GDM1 (cell line): ENCODE data around the gene KLF4.
"Not testable (repeated sequence)": the region's sequence is repeated elsewhere in the genome, so short reads cannot be mapped to it uniquely, and the experiment has no call there.

Experiments
- DNase-seq: peaks from one replicate; lab custom pipeline; 2025; lab: John Stamatoyannopoulos, UW

KLF4 gene

DNA sequence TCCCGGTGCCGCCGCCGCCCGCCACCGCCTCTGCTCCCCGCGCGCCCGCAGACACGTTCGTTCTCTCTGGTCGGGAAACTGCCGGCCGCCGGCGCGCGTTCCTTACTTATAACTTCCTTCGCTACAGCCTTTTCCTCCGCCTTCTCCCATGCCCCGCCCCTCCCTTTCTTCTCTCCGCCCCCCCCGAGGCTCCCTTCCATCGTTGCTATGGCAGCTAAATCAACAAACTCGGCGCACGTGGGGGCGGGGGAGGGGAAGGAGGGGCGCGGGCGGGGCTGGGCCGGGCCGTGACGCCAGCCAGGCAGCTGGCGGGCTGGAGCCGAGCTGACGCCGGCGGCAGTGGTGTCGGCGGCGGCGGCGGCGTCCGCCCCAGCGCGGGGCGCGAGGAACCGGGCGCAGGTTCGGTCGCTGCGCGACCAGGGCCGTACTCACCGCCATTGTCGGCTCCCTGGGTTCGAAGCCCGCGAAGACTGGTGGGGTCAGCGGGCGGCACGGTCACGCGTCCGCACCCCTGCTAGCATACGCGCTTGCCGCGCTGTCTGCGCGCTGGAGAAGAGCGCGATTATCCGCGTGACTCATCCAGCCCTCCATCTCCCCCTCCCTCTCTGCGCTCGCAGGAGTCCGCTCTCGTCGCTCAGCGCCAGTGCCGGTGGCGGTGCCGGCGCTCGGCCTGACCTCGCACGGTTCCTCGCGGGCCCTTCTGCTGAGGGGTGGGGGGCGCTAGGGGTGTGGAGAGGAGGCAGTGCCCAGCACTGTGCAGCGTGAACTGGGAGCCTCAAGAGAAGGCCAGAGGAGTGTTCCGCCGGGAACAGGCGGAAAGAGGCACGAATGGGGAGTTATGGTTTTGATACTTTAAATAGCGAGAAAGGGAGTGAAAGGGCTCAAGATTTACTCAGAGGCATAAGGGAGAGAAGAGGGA is at the start of gene KLF4:
Gene KLF4, minus strand, starts transcription at position 83 of the 919 bp plus-strand sequence. CDS start 597 bp downstream, outside the sequence.
- peak; percentile 52 for DNase-seq

DNA sequence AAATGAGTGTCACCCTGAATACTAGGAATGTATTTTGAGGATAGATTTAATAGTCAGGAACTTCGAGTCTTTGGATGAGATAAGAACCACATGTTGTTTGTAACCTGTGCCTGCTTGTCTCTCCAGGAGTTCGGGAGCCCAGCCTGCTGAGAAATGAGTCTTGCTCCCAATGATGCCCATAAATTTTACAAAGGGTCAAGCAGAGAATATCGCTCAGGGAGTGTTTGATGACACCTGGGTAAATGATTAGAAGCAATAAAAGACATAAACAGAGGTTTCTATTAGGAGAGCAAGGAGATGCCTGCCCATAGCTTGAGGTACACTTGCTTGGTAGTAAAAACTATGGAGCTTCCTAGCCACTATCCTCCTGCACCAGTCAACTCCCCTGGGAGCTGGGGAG is 46.9 kb upstream of the KLF4 start:
- no peak for DNase-seq

DNA sequence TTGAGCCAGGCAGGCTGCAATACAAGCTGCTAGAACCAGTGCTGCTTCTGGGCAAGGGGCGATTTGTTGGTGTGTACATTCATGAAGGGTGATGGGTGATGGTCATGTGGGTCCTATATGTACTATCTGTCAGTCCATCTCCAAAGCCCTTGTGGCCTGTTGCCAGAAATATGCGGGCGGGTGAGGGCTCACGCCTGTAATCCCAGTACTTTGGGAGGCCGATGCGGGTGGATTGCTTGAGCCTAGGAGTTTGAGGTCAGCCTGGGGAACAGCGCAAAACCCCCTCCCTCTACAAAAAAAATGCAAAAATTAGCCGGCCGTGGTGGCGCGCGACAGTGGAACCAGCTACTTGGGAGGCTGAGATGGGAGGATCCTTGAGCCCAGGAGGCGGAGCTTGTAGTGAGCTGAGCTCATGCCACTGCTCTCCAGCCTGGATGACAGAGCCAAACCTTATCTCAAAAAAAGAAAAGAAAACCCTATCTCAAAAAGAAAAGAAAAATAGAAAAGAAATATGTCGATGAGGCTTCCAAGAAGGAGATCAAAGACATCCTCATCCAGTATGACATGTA is 45.0 kb upstream of the KLF4 start:
- no peak for DNase-seq

DNA sequence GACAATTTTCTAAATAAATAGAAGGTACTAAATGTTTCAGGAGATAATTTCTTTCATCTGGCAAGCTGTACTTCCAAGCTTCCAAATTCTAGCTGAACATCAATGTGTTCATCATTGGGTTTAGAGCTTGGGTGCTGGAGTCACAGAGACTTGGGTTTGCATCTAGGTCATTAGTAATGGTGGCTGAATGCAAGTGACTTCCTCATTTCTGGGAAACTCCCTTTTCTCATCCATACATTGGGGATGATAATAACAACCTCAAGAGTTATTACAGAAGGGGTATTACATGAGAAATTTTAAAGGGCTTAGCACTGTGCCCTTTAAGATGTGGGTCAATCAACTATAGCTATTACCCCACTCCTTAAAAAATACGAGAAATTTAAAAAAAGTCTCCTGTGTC is 41.1 kb upstream of the KLF4 start:
- DNase-seq = no peak

DNA sequence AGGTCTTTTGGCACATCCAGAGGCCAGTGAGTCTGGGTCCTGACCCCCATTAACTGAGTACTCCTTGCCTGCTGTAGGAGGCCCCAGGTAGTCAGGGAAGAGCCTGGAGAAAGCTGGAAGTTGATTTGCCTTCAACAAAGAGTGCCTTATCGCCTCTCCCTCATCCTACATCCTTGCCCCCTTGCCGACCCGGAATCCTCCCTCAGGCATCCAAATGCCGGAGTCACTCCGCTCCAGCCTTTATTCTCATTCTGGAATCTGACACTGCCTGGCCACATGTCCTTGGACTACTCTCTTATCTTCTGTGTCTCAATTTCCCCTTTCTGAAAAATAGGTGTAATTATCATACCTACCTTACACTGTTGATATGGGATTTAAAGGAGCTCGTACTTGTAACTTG is 39.1 kb upstream of the KLF4 start:
- no peak for DNase-seq

DNA sequence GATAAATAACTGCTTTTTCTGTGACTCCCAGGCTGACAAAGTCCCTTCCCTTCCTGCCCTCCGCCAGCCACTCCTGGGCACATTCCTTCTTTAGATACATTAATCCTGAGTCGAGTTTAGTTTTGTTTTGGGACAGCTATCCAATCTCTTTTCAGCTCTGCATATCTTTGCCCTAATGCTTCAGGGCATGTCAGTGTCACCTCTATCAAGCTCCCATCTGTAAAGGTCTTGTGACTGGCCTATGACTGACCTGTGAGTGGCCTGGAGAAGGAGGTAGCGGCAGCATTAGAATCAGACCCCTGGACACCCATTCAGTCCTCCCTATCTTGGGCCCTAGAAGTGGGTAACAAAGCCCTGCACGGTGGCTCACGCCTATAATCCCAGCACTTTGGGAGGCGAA is 34.0 kb upstream of the KLF4 start:
- no peak for DNase-seq

DNA sequence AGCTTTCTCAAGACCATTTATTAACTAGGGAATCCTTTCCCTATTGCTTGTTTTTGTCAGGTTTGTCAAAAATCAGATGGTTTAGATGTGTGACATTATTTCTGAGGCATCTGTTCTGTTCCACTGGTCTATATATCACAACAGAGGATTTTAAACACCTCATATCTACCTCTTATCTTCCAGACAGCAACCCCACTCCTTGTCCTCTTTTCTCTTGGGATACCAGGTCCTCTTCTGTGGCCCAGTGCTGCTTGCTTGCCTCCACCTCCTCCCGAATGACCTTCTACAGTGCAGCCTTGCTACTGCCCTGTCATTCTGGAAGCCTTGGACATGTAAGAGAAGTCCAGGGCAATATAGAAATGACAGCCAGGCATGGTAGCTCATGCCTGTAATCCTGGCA is 30.6 kb upstream of the KLF4 start:
- DNase-seq = no peak

DNA sequence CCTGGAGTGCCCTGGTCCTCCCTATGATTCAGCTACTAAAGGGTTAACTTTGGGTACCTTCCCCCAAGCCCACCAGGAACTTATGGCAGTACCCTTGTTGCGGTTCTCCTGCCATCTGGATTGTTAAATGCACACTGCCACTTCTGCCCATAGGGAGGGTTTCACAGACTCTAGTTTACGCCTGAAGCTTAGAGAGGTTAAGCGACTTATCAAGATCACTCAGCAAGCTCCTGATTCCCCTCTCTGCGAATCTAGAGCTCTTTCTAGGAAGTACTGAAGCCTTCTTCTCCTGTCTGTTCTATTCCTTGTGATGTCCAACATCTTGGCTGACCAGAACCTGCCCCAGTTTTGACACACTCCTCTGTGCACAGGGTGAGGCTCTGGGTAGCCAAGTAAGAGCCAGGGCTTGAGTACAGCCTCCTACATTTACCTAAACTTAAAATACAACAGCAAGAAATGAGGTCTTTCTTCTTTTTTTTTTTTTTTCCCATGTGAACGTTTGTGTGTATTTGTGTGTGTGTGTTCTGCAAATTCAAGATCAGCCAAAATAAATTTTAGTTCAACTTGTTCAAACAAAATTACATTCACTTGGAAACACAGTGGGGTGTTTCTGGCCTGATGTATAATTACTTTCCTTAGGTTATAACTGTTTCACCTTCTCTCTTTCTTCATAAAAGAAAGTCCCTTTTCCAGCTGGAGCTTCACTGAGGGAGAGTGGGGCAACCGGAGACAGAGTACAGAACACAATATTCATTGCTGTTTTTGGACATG is 28.7 kb upstream of the KLF4 start:
- no peak for DNase-seq

DNA sequence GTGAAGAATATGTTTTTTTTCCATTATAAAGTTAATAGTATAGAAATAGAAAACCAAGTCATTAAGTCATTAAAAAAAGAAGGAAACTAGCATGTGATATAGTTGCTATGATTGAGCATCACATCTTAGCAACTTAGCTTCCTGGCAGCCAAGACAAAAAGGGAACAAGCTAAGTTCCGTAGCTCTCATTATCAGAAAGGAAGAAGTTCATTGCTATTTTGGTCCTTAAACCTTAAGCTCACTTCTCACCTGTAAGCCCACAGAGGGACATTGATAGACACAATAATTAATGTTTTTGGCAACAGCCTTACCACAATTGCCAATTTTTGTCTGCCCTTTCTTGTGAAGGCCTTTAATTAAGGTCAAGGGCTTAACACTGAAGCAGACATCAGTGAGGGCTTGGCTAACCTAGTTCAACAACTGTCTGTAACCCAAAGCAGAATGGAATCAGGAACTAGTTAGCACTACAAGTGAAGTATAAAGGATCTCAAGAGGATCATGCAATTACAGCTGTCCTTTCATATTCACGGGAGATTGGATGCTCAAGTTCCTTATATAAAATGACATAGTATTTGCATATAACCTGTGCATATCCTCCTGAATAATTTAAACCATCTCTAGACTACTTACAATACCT is 24.0 kb upstream of the KLF4 start:
- DNase-seq = no peak

DNA sequence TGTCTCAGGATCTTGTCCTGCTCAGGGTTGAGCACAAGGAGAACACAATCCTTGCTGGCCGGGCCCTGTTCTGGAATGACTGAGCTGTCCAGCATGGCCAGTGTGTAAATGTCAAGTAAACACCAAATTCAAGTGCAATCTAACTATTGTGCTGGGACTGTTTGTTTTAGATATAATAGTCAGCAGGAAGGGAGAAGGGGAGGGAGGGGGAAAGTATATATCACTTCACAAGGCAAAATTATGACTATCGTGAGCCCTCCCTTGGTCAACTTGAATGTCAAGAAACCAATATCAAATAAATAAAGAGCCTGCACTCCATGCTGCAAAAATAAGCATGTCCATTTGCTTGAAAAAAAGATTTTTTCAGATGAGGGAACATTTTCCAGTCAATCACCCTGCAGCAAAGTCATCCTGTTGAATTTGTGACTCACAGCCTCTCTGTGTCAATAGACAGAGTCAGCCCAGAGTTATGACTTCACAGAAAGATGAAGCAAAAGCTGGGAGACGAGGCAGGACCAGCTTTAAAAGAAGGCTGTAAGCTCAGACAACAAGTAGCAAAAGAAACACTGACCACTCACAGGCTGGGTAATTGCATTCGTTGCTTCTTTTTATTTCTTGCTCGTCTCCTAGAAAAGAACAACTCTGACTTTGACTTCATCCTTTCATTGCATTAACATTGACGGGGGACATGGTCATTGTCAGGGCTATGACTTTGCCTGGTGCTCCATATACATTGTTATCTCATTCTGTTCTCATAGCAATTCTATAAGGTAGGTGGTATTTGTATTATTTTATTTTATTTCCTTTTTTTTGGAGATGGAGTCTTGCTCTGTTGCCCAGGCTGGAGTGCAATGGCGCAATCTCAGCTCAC is 15.3 kb upstream of the KLF4 start:
- DNase-seq = no peak

DNA sequence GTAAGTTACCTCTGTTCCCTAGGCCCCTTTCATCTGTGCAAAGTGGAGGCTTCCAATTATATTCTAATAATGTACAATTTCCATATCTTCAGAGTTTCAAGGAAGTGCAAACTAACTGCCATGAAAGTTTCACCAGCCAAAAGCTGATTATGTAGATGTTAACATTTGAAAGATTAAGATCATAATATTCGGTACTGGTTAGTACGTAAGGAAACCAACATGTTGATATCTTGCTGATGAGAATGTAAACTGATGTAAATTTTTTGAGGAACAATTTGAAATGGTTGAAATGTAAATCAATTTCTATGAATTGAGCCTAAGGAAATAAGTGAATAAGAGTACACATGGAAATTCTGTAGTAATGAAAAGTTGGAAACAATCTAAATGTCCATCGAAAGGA is 12.9 kb upstream of the KLF4 start:
- DNase-seq = no peak

DNA sequence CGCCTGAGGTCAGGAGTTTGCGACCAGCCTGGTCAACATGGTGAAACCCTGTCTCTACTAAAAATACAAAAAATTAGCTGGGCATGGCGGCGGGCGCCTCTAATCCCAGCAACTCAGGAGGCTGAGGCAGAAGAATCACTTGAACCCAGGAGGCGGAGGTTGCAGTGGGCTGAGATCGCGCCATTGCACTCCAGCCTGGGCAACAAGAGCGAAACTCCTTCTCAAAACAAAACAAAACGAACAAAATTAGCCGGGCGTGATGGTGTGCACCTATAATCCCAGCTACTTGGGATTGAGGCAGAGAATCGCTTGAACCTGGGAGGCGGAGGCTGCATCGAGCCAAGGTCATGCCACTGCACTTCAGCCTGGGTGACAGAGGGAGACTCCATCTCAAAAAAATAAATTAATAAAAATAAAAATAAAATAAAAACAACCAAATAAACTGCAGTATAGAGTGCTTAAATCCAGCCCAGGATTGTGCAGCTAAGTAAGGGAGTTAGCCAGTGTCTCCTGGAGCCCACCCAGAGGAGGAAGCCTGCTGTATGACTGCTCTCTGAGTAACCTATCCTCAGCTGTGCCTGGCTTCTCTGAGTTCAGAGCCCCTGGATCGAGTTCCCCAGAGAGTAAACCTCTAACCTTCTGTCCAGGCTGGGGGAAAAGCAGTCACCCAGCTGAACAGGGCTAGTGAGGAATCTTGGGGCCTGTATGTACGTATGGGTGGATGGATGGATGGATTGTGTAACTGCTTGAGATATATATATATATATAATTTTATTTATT is 11.0 kb upstream of the KLF4 start:
- DNase-seq = not testable (repeated sequence)

DNA sequence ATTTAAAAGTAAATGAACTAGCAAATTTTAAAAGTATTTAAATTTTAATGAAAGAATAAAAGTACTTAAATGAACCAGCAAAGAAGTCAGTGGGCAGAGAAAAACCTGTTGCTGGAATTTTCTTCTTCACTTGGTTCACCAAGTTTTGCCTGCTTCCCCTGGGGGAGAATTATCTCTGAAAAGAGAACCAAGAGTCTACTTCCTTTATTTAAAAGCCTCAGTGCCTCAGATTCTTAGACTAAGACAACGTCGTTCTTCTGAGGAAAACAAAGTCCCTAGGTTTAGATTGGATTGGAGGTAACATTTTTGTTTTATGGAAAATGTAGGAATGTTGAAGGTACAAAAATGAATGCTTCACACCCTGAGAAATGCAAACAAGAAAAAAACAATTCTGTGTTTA is 7.4 kb upstream of the KLF4 start:
- no peak for DNase-seq

DNA sequence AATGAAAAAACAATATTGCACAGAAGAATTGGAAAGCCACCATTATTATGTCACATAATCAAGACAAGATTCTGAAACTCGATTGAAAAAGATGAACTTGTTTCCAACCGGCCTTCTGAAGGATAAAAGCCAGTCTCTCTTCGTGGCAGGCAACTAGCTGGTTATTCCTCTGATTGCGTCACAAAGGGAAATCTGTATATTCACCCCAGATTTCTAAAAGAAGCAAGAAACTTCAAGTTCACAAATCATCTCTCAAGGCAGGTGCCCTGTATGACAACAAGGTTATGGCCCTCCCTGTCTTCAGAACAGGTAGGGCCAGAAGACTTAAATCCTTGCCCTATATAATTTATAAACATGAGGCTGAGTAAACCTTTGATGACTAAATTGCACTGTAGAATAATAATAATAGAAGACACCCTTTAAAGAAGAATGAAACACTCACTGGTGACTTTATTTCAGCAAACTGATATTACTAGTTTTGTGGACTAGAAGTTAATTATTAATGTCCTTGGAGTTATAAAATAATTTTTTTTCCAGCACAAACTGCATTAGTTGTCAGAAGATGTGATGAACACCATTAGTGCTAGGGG is 2.9 kb upstream of the KLF4 start:
- DNase-seq = no peak

DNA sequence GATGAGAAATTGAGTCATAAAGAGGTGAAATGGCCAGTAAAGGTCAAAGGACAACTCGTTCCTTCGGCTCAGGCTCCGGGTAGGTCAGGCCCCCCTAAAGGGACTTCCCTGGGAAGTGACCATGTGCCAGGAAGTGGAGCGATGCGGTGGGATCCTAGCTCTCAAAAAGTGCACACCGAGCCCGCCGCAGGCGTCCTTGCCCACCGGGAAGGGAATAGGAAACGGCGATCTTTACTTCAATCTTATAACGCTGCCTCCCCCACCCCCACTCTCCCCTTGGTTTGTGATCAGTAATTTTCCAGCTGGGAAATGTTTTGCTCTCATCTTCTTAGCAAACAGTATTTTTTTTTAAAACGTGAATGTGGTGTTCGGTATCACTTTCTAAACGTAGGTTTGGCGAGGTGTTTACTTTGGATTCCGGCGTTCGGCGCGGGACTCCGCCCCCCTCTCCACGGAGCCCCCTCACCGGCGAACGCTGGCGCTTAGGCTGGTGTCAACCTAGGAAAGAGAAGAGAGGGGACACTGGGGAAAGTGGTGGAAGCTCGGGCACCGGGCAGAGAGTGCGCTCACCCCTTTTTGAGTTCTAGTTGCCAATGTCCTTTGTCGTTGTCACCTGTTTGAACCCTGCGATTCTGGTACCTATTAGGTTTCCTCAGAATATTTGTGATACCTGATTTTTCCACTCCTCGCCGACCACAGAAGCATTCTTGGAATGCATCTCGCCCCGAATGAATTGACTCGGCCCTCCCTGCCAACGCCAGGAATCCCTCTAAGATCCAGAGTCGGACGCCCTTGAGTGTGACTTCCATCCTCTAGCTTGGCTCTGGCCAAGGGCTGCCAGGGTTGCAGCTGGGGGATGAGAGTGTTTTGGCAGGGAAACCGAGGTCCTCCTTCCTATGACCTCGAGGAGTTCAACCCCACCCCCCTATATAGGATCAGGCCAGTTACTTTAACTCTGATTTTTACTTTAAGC is 1.8 kb upstream of the KLF4 start:
- no peak for DNase-seq

DNA sequence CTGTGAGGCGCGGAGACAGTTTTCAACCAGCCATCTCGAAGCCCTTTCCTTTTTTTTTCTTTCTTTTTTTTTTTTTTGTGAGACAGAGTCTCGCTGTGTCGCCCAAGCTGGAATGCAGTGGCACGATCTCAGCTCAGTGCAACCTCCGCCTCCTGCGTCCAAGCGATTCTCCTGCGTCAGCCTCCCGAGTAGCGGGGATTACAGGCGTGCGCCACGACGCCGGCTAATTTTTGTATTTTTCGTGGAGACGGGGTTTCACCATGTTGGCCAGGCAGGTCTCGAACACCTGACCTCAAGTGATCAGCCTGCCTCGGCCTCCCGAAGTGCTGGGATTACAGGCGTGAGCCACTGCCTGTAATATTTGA is 1.0 kb upstream of the KLF4 start:
- not testable (repeated sequence) for DNase-seq

DNA sequence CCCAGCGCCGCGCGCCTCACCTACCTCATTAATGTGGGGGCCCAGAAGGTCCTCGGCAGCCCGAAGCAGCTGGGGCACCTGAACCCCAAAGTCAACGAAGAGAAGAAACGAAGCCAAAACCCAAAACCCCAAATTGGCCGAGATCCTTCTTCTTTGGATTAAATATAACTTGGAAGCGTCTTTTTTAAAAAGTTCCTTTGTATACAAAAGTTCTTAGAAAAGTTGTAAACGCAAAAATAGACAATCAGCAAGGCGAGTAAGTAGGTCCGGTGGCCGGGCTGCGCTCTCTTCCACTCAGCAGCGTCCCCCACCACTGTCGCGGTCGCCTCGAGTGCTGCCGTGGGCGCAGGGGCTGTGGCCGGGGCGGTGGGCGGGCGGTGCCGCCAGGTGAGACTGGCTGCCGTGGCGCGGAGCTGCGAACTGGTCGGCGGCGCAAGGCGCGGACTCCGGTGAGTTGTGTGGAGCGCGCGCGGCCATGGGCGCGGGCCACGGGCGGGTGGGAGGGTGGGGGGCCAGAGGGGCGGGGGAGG is 360 bp downstream of the KLF4 start:
- DNase-seq = no peak

DNA sequence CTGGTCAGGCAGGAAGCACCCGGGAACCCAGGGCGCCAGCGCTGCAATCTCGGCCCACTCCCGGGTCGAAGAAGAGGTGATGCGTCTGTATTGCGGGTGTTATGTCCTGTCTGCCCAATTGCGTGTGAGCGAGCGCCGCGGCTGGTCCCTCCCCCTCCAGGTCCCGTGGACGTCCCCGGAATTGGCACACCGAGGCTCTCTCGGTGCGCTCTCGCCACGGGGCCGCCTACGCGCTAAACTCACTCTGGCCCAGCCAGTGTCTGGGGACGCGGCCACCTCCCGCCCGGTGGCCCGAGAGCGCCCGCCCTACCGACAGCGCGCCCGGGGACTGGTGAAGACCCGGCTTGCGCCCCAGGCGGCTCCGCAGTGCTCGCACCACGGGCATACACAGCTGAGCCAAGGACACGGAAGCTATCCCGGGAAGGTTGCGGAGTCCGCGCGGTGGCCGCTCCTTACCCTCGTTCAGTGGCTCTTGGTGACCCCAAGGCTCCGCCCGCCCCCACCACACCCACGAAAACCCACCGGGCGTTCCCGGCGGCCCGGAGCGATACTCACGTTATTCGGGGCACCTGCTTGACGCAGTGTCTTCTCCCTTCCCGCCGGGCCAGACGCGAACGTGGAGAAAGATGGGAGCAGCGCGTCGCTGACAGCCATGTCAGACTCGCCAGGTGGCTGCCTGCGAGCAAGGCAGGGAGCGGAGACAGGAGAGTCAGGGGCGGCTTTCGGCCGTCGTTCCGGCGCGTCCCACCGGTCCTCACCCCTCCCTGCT is 1.0 kb downstream of the KLF4 start:
- DNase-seq = no peak
